SU-DHL-6 (cell line): Measurements from ENCODE around the gene DYNLL2.
"Not testable (repeated sequence)": the region's sequence is repeated elsewhere in the genome, so short reads cannot be mapped to it uniquely, and the experiment has no call there.

Experiments used
- H2AFZ ChIP-seq: fragments of 200-600 bp; sonication (generic); 2 replicates; pipeline ENCODE4 v1.6.1; 2014; ENCODE audit warnings: low read depth, mild to moderate bottlenecking, moderate library complexity, mixed read lengths, antibody characterized with exemption, low read length; ENCODE audit not compliant: severe bottlenecking
- H3F3A ChIP-seq: fragments of 200-600 bp; shearing (Covaris generic); 2 replicates; pipeline ENCODE4 v1.6.0; 2016; ENCODE audit warnings: antibody characterized with exemption, mild to moderate bottlenecking; ENCODE audit not compliant: insufficient read depth
- H3K27ac ChIP-seq: fragments of 200-600 bp; sonication (generic); 2 replicates; pipeline ENCODE4 v1.5.1; 2016; ENCODE audit warnings: low read depth, mild to moderate bottlenecking, low read length, moderate library complexity, mixed read lengths
- H3K27me3 ChIP-seq: fragments of 200-600 bp; sonication (generic), shearing (Covaris generic); 2 replicates; pipeline ENCODE4 v1.6.0; 2014; ENCODE audit warnings: mild to moderate bottlenecking, low read length
- H3K36me3 ChIP-seq: fragments of 200-600 bp; sonication (generic); 2 replicates; pipeline ENCODE4 v1.6.1; 2014; ENCODE audit warnings: mild to moderate bottlenecking, low read length, mixed read lengths
- H3K4me2 ChIP-seq: fragments of 300-600, 200-600 bp; shearing (Covaris generic), sonication (generic); 2 replicates; pipeline ENCODE4 v1.6.0; 2014; ENCODE audit warnings: low read length, low read depth, mild to moderate bottlenecking; ENCODE audit not compliant: poor library complexity, severe bottlenecking
- H3K4me3 ChIP-seq: fragments of 200-600 bp; sonication (generic); 2 replicates; pipeline ENCODE4 v1.5.1; 2014; ENCODE audit warnings: antibody characterized with exemption, low read length, mild to moderate bottlenecking, mixed read lengths; ENCODE audit not compliant: insufficient read depth, poor library complexity, severe bottlenecking
- H3K79me2 ChIP-seq: fragments of 200-600 bp; sonication (generic); 2 replicates; pipeline ENCODE4 v1.6.1; 2014; ENCODE audit warnings: mild to moderate bottlenecking, low read length, moderate library complexity; ENCODE audit not compliant: insufficient read depth
- H3K9ac ChIP-seq: fragments of 200-600 bp; sonication (generic); 2 replicates; pipeline ENCODE4 v1.7.0; 2014; ENCODE audit warnings: mild to moderate bottlenecking, low read length
- H3K9me2 ChIP-seq: fragments of 200-600 bp; sonication (generic); replicated peaks from 2 replicates; pipeline ENCODE4 v1.6.1; 2014; ENCODE audit warnings: low read length; ENCODE audit not compliant: insufficient read depth
- H3K9me3 ChIP-seq: fragments of 200-600 bp; sonication (generic); 2 replicates; pipeline ENCODE4 v1.6.1; 2014; ENCODE audit warnings: low read length, mixed read lengths; ENCODE audit not compliant: insufficient read depth
- H4K20me1 ChIP-seq: fragments of 200-600 bp; sonication (generic); 2 replicates; pipeline ENCODE4 v1.6.1; 2014; ENCODE audit warnings: low read depth, mild to moderate bottlenecking, antibody characterized with exemption, low read length, moderate library complexity, mixed read lengths
- EZH2phosphoT487 ChIP-seq: fragments of 200-600 bp; sonication (generic), shearing (Covaris generic); conservative IDR thresholded peaks from 2 replicates; pipeline ENCODE4 v1.6.1; 2018; ENCODE audit warnings: mild to moderate bottlenecking, antibody characterized with exemption, low read length, moderate library complexity, mixed read lengths
- TF ChIP-seq, protein P1 (sequence below): fragments of 200-600 bp; sonication (generic); IDR thresholded peaks from one replicate; pipeline ENCODE4 v1.5.1; 2017; ENCODE audit warnings: antibody characterized with exemption, mild to moderate bottlenecking, low read length, moderate library complexity; ENCODE audit not compliant: insufficient read depth, poor library complexity, severe bottlenecking

DYNLL2 gene

DNA sequence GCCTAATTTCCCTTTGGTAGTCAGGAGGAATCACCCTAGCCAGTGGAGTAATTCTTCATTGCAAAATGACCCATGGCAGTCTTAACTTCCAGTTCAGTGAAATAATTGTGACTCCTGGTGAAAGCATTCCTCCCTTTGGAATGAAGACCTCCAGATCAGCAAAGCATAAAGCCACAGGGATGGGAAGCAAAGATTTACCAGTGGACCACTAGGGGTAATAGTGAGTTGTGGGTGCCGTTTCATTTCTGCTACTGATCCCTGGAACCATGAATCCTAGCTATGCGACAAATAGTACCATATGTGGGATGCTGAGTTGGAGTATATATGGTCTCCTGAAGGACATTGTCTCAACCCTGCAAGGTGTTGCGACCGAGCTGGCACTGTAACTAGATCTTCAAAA lies 13.7 kb downstream of the DYNLL2 start:
- Histone ChIP-seq H3K4me2 (no peak overlapping the region), H3K9me3 (no peaks in the 10 kb centered on the region), H4K20me1 (peaks cover 5% of the 10 kb centered on the region; the same call in 1 of the 2 replicates), H3K79me2 (no peaks in the 10 kb centered on the region), H3K36me3 (no peaks in the 10 kb centered on the region; the same call in 1 of the 2 replicates), H3K9ac (no peak overlapping the region), H3K27ac (no peak overlapping the region), H3F3A (no peaks in the 10 kb centered on the region), H3K9me2 (no peaks in the 10 kb centered on the region), H2AFZ (no peak overlapping the region), H3K4me3 (no peak overlapping the region), H3K27me3 (no peaks in the 10 kb centered on the region)
- TF ChIP-seq, protein P1, sequence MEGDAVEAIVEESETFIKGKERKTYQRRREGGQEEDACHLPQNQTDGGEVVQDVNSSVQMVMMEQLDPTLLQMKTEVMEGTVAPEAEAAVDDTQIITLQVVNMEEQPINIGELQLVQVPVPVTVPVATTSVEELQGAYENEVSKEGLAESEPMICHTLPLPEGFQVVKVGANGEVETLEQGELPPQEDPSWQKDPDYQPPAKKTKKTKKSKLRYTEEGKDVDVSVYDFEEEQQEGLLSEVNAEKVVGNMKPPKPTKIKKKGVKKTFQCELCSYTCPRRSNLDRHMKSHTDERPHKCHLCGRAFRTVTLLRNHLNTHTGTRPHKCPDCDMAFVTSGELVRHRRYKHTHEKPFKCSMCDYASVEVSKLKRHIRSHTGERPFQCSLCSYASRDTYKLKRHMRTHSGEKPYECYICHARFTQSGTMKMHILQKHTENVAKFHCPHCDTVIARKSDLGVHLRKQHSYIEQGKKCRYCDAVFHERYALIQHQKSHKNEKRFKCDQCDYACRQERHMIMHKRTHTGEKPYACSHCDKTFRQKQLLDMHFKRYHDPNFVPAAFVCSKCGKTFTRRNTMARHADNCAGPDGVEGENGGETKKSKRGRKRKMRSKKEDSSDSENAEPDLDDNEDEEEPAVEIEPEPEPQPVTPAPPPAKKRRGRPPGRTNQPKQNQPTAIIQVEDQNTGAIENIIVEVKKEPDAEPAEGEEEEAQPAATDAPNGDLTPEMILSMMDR: no peak
- TF ChIP-seq EZH2phosphoT487: no peak

DNA sequence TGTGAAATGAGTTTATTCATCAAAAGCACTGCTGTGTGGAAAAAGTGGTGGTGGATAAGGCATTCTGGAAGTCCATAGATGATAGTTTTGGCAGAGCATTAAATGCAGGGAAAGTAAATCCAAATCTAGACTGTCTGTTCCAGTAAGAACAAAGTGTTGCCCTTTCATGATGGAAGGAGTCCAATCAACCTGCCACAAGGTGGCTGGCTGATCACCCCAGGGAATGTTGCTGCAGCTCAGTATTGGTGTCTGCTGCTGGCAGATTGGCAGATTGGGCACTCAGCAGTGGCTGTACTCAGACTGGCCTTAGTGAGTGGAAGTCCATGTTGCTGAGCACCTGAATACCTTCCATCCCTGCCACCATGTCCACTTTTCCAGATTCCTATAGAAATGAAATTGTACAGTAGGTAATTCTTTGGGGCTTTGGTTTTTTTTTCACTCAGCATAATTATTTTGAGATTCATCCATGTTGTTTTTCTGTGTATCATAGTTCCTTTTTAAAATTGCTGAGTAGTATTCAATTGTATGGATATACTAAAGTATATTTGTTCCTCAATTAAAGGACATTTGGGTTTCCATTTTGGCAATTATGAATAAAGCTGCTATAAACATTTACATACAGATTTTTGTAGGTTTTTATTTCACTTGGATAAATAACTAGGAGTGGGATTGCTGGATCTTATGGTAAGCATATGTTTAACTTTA lies 14.3 kb downstream of the DYNLL2 start:
- Histone ChIP-seq H2AFZ (no peak overlapping the region), H3K4me2 (no peak overlapping the region), H3K79me2 (no peaks in the 10 kb centered on the region), H4K20me1 (peaks cover 5% of the 10 kb centered on the region; the same call in 1 of the 2 replicates), H3K36me3 (no peaks in the 10 kb centered on the region), H3F3A (no peaks in the 10 kb centered on the region), H3K4me3 (no peak overlapping the region), H3K9me3 (no peaks in the 10 kb centered on the region), H3K27me3 (no peaks in the 10 kb centered on the region), H3K9ac (no peak overlapping the region), H3K9me2 (no peaks in the 10 kb centered on the region), H3K27ac (no peak overlapping the region)
- TF ChIP-seq EZH2phosphoT487: no peak
- TF ChIP-seq, protein P1: no peak

DNA sequence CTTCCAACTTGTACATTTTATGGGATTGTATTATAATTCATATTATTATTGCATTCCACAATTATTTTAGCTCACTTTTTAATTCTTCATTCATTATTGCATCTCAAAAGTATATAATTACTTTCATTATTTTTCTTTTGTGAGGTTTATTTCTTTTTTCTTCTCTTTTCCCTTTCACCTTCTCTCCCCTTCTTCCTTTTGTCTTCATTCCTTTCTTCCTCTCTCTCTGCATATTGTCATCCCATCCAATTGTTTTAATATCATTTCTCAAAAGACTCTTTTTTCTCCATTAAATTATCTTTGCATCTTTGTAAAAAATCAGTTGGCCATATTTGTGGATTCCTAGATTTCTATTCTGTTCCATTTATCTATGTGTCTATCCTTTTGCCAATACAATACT lies 17.3 kb downstream of the DYNLL2 start:
- no peaks in the 10 kb centered on the region for H3K27me3 ChIP-seq
- H3K9me2 ChIP-seq: no peaks in the 10 kb centered on the region
- no peak overlapping the region for H3K27ac ChIP-seq
- no peak overlapping the region for H3K9ac ChIP-seq
- TF ChIP-seq EZH2phosphoT487: no peak
- TF ChIP-seq, protein P1: no peak
- H3K79me2 ChIP-seq: no peaks in the 10 kb centered on the region
- H3K4me2 ChIP-seq: no peak overlapping the region
- no peak overlapping the region for H3K4me3 ChIP-seq
- no peaks in the 10 kb centered on the region for H4K20me1 ChIP-seq
- H3K36me3 ChIP-seq: no peaks in the 10 kb centered on the region
- no peak overlapping the region for H2AFZ ChIP-seq
- H3F3A ChIP-seq: no peaks in the 10 kb centered on the region
- H3K9me3 ChIP-seq: no peaks in the 10 kb centered on the region

DNA sequence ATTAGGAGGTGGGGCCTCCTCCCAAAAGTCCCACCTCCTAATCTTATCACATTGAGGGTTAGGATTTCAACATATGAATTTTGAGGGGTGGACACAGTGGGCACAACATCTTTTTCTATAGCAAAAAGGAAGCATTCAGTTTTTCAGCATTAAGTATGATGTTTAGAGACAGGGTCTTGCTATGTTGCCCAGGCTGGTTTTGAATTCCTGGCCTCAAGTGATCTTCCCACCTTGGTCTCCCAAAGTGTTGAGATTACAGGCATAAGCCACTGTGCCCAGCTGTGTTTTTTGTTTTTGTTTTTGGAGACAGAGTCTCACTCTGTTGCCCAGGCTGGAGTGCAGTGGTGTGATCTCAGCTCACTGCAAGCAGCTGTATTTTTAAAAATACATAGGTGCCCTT lies 18.7 kb downstream of the DYNLL2 start:
- H3K27ac ChIP-seq, H3F3A ChIP-seq, H3K9me2 ChIP-seq, H3K9ac ChIP-seq, H3K9me3 ChIP-seq, H4K20me1 ChIP-seq, H3K27me3 ChIP-seq, H3K4me3 ChIP-seq, H3K4me2 ChIP-seq, H3K36me3 ChIP-seq, H3K79me2 ChIP-seq, H2AFZ ChIP-seq: not testable (repeated sequence)
